ENCODE results near the gene MAU2.

DNA sequence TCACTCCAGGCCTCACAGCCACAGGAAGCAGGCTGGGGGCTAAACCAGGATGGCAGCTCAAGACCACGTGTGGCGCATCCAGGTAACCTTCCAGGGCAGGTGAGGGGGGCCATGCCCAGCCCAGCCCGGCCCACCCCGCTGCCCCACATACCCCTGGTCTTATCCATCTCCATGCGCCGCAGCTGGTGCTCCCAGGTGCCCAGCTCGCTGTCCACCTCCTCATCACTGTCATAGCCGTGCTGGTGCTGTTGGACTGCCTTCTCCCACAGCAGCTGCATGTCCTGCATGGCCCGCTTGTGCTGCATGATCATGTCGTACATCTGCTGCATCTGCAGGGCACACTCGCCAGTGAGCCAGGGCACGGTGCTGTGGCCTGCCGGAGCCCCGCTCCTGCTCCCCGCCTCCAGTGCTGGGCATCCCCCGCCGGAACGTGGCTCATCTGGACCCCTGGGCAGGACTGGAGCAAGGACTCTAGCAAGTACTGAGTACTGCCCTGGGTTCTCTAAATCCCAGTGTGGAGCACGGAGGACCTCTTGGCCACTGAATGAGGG is 41.5 kb upstream of the MAU2 start:
- TF ChIP-seq, protein P1, sequence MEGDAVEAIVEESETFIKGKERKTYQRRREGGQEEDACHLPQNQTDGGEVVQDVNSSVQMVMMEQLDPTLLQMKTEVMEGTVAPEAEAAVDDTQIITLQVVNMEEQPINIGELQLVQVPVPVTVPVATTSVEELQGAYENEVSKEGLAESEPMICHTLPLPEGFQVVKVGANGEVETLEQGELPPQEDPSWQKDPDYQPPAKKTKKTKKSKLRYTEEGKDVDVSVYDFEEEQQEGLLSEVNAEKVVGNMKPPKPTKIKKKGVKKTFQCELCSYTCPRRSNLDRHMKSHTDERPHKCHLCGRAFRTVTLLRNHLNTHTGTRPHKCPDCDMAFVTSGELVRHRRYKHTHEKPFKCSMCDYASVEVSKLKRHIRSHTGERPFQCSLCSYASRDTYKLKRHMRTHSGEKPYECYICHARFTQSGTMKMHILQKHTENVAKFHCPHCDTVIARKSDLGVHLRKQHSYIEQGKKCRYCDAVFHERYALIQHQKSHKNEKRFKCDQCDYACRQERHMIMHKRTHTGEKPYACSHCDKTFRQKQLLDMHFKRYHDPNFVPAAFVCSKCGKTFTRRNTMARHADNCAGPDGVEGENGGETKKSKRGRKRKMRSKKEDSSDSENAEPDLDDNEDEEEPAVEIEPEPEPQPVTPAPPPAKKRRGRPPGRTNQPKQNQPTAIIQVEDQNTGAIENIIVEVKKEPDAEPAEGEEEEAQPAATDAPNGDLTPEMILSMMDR (IDR thresholded peaks at IDR 0.05; ENCODE audit: low read depth, low read length, poor library complexity, severe bottlenecking): no peak
- TF ChIP-seq EZH2phosphoT487 (IDR thresholded peaks at IDR 0.05; ENCODE audit: borderline replicate concordance, low read length): no peak

All from DOHH2 (cell line).